Stimulated activated naive CD8-positive, alpha-beta T cell treated with anti-CD3 and anti-CD28 coated beads, Interleukin-15, Interleukin-2, amounts not matched to agents 100 U/mL and 50 U/mL, for 24 hours (primary cell): ENCODE measurements around the gene PRDM7.
A peak's percentile ranks its signal among the peaks of the same experiment; 100 is the strongest.
"Not testable (repeated sequence)": the region's sequence is repeated elsewhere in the genome, so short reads cannot be mapped to it uniquely, and the experiment has no call there.

Experiments
- ATAC-seq: fragments of 150-1000 bp; cut with Tn5 transposase; one replicate; pipeline ENCODE4 v1.10.0; 2021
- DNase-seq: peaks from one replicate; pipeline ENCODE4 v3.0.0; 2021

PRDM7 gene

GRCh38 chr16:90072442-90073105 lies 4.6 kb downstream of the PRDM7 start:
- ATAC-seq: no peak

GRCh38 chr16:90070440-90070839 lies 6.7 kb downstream of the PRDM7 start:
- ATAC-seq: no peak
- no peak for DNase-seq

More at GRCh38 chr16:90072442-90073105, 4.6 kb downstream of the PRDM7 start:
- DNase-seq: no peak

GRCh38 chr16:90061437-90061836 lies 15.7 kb downstream of the PRDM7 start:
- no peak for ATAC-seq

GRCh38 chr16:90057738-90058173 lies 19.4 kb downstream of the PRDM7 start:
- ATAC-seq (peak; percentile 92), DNase-seq (peak; percentile 33)

More at GRCh38 chr16:90061437-90061836, 15.7 kb downstream of the PRDM7 start:
- no peak for DNase-seq

- ATAC-seq, DNase-seq: not testable (repeated sequence)
These were observed 20.6 kb downstream of the PRDM7 start for GRCh38 chr16:90056521-90056920.

- ATAC-seq: no peak
- no peak for DNase-seq
These were observed 21.8 kb downstream of the PRDM7 start for GRCh38 chr16:90055371-90055770.

GRCh38 chr16:90054554-90054953 lies 22.6 kb downstream of the PRDM7 start:
- ATAC-seq (no peak), DNase-seq (no peak)

- DNase-seq (no peak), ATAC-seq (no peak)
These were observed 23.1 kb downstream of the PRDM7 start for GRCh38 chr16:90053902-90054500.

- ATAC-seq (no peak), DNase-seq (no peak)
These were observed 26.2 kb downstream of the PRDM7 start for GRCh38 chr16:90050969-90051368.

- ATAC-seq: no peak
- DNase-seq: no peak
These were observed 28.3 kb downstream of the PRDM7 start for GRCh38 chr16:90048737-90049330.

GRCh38 chr16:90048347-90048722 lies 28.8 kb downstream of the PRDM7 start:
- no peak for ATAC-seq
- no peak for DNase-seq

- DNase-seq (no peak), ATAC-seq (no peak)
These were observed 29.3 kb downstream of the PRDM7 start for GRCh38 chr16:90047714-90048346.

GRCh38 chr16:90046971-90047713 lies 30.0 kb downstream of the PRDM7 start:
- ATAC-seq (no peak), DNase-seq (no peak)

- ATAC-seq (no peak), DNase-seq (no peak)
These were observed 30.8 kb downstream of the PRDM7 start for GRCh38 chr16:90046122-90046970.

- ATAC-seq (peak; percentile 30), DNase-seq (no peak)
These were observed 33.0 kb downstream of the PRDM7 start for GRCh38 chr16:90044111-90044551.

- no peak for DNase-seq
- no peak for ATAC-seq
These were observed 33.6 kb downstream of the PRDM7 start for GRCh38 chr16:90043526-90043925.

- DNase-seq (no peak), ATAC-seq (no peak)
These were observed 34.1 kb downstream of the PRDM7 start for GRCh38 chr16:90042946-90043514.

GRCh38 chr16:90041896-90042473 lies 35.1 kb downstream of the PRDM7 start:
- ATAC-seq (no peak), DNase-seq (no peak)

- DNase-seq (no peak), ATAC-seq (no peak)
These were observed 36.7 kb downstream of the PRDM7 start for GRCh38 chr16:90040152-90041023.

GRCh38 chr16:90037276-90037675 lies 39.9 kb downstream of the PRDM7 start:
- DNase-seq (no peak), ATAC-seq (no peak)
